ENCODE measurements around the gene PCDHA4.

Gene PCDHA4

DNA sequence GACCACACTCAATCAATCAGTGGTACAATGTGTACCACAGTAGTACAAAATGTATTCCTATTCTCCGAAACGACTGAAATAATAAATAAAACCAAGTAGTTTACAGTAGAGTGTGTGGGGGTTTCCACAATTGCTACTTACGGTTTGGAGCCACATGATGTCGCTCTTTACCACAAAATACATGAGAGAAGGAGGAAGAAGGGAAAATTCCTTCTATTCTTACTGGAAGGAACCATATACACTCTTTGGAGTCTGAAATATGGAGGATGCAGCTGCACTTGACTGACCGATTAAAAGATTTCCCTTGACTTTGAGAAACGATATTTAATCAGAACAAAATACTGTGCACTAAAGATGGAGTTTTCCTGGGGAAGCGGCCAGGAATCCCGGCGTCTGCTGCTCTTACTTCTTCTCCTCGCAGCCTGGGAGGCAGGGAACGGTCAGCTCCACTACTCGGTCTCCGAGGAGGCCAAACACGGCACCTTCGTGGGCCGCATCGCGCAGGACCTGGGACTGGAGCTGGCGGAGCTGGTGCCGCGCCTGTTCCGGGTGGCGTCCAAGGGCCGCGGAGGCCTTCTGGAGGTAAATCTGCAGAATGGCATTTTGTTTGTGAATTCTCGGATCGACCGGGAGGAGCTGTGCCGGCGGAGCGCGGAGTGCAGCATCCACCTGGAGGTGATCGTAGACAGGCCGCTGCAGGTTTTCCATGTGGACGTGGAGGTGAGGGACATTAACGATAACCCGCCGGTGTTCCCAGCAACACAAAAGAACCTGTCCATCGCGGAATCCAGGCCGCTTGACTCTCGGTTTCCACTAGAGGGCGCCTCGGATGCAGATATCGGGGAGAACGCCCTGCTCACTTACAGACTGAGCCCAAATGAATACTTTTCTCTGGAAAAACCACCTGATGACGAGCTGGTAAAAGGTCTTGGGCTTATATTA is at the start of gene PCDHA4:
PCDHA4 (plus strand) TSS at position 235 of the 942 bp plus-strand sequence.
- TF ChIP-seq GATA3 (IDR thresholded peaks at IDR 0.05; ENCODE audit: low read depth, low read length) = no peak
- no peak for TF ChIP-seq GATA2 (IDR thresholded peaks at IDR 0.05; ENCODE audit: low read depth, low read length)

DNA sequence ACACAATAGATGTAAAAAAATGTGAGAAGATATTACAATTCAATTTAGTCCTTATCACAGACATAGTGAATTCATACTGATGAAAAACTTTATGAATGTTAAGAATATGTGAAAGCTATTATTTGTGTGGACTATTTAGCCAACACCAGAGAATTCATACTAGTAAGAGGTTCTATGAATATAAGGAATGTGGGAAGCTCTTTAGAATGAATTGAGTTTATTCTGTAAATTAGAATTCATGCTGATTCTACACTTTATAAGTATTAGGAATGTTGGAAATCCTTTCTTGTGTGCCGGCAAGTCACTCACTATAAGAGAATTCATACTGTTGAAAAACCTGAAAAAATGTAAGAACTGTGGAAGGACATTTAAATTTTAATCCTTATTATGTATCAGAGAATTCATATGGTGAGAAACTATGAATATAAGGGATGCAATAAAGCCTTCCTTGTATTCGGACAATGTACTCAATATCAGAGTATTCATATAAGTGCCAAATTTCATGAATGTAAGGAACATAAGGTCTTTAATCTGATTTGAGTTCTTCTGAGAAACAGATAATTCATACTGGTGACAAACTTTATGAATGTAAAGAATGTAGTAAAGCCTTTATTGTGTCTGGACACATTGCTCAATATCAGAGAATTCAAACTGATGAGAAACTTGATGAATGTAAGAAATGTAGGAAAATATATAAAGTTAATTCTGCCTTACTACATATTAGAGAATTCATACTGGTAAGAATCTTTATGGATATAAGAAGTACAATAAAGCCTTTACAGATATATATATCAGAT is 42.5 kb upstream of the PCDHA4 start:
- TF ChIP-seq GATA3 (IDR thresholded peaks at IDR 0.05; ENCODE audit: low read depth, low read length) (no peak), GATA2 (IDR thresholded peaks at IDR 0.05; ENCODE audit: low read depth, low read length) (no peak)

DNA sequence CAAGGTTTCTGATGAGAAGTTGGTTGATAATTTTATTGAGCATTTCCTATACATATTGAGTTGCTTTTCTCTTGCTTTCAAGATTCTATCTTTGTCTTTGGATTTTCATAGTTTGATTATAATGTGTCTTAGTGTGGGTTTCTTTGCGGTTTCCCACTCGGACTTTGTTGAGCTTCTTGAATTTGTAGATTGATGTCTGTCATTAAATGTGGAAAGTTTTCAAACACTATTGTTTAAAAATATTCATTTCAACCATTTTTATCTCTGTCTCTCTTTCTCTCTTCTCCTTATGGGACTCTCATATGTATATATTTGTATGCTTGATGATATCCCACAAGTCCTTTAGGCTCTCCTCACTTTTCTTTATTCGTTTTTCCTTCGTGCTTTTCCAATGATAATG is 39.4 kb upstream of the PCDHA4 start:
- TF ChIP-seq GATA2 (IDR thresholded peaks at IDR 0.05; ENCODE audit: low read depth, low read length) (no peak), GATA3 (IDR thresholded peaks at IDR 0.05; ENCODE audit: low read depth, low read length) (no peak)

DNA sequence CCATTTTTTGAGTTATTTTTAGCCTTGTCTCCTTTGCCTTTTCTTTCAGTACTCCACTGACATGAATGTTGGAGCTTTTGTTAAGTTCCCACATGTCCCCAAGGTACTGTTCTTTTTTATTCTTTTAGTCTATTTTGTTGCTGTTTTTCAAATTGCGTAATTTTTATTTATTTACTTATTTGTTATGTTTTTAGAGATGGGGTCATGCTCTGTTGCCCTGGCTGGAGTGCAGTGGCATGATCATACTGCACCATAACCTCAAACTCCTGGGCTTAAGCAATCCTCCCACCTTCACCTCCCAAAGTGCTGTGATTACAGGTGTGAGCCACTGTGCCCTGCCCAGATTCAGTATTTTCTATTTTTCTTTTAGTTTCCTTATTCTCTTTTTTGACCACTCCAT is 26.4 kb upstream of the PCDHA4 start:
- no peak for TF ChIP-seq GATA3 (IDR thresholded peaks at IDR 0.05; ENCODE audit: low read depth, low read length)
- no peak for TF ChIP-seq GATA2 (IDR thresholded peaks at IDR 0.05; ENCODE audit: low read depth, low read length)

DNA sequence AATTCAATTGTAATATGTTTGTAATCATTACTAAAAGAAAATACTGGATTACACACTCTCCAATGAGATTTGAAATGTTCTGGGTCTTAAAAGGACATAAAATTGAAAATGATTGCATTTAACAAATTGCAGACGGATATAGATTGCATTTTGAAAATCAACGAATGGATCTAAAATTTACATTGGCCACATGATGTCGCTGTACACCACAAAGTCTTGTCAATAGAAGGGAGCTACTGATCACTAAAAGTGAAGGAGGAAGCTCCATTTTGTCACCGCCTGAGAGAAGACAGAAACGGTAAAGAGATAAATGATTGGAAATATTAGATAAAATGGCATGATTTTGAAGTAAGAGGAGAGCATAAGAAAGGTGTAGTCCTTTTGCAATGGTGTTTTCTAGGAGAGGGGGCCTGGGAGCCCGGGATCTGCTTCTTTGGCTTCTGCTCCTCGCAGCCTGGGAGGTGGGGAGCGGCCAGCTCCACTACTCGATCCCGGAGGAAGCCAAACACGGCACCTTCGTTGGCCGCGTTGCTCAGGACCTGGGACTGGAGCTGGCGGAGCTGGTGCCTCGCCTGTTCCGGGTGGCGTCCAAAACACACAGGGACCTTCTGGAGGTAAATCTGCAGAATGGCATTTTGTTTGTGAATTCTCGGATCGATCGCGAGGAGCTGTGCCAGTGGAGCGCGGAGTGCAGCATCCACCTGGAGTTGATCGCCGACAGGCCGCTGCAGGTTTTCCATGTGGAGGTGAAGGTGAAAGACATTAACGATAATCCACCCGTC is 20.8 kb upstream of the PCDHA4 start, which contains the start of gene PCDHA1:
PCDHA1 (plus strand) TSS at position 236 of the 782 bp plus-strand sequence.
- no peak for TF ChIP-seq GATA3 (IDR thresholded peaks at IDR 0.05; ENCODE audit: low read depth, low read length)
- TF ChIP-seq GATA2 (IDR thresholded peaks at IDR 0.05; ENCODE audit: low read depth, low read length) = no peak

DNA sequence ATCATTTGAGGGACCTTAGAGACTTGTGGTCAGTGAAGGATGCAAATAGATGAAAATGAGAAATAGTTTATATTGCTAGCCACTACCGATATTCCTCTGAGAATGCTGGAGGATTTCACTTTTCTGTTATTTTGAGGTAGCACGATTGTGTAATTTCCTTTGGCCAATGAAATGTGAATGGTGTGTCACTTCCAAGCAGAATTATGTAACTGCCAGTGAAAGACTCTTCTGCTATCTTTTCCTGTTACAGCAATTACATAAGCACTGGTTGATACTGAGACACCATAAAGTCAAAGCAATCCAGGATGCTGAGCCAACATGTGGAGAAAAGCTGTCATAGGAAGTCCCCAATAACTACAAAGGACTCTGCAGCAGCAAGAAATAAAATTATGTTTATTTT is 15.8 kb upstream of the PCDHA4 start:
- TF ChIP-seq GATA2 (IDR thresholded peaks at IDR 0.05; ENCODE audit: low read depth, low read length) = no peak
- no peak for TF ChIP-seq GATA3 (IDR thresholded peaks at IDR 0.05; ENCODE audit: low read depth, low read length)

DNA sequence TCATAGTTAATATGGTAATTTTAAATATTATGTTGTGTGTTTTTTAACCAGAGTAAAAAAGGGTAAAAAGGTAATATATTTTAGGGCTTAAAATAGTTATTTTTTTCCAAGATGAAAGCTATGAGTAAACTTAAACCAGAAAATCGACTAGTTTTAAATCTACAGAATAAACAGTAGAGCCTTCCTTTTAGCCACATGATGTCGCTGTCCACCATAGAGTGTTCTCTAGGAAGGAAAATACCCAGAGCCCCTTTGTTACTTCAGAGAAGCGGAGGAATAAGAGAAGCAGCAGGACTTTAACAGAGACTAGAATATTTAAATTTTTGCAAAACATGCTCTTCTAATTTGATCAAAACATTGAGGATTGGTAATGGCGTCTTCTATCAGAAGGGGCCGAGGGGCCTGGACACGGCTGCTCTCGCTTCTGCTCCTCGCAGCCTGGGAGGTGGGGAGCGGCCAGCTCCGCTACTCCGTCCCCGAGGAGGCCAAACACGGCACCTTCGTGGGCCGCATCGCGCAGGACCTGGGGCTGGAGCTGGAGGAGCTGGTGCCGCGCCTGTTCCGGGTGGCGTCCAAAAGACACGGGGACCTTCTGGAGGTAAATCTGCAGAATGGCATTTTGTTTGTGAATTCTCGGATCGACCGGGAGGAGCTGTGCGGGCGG is 12.1 kb upstream of the PCDHA4 start, which contains the start of gene PCDHA2:
PCDHA2 (plus strand) TSS at position 258 of the 664 bp plus-strand sequence.
- TF ChIP-seq GATA3 (IDR thresholded peaks at IDR 0.05; ENCODE audit: low read depth, low read length) (no peak), GATA2 (IDR thresholded peaks at IDR 0.05; ENCODE audit: low read depth, low read length) (no peak)

DNA sequence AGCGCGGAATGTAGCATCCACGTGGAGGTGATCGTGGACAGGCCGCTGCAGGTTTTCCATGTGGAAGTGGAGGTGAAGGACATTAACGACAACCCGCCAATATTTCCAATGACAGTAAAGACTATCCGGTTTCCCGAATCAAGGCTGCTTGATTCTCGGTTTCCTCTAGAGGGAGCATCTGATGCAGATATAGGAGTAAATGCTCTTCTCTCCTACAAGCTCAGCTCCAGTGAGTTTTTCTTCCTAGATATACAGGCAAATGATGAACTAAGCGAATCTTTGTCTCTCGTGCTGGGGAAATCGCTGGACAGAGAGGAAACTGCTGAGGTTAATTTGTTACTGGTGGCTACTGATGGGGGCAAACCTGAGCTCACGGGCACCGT is 11.6 kb upstream of the PCDHA4 start:
- TF ChIP-seq GATA3 (IDR thresholded peaks at IDR 0.05; ENCODE audit: low read depth, low read length) (no peak), GATA2 (IDR thresholded peaks at IDR 0.05; ENCODE audit: low read depth, low read length) (no peak)

DNA sequence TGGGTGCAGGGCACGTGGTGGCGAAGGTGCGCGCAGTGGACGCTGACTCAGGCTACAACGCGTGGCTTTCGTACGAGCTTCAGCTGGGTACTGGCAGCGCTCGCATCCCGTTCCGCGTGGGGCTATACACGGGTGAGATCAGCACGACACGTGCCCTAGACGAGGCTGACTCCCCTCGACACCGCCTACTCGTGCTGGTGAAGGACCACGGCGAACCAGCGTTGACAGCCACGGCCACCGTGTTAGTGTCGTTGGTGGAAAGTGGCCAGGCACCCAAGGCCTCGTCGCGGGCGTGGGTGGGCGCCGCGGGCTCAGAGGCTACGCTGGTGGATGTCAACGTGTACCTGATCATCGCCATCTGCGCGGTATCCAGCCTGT is 10.2 kb upstream of the PCDHA4 start:
- TF ChIP-seq GATA3 (IDR thresholded peaks at IDR 0.05; ENCODE audit: low read depth, low read length) (no peak), GATA2 (IDR thresholded peaks at IDR 0.05; ENCODE audit: low read depth, low read length) (no peak)

DNA sequence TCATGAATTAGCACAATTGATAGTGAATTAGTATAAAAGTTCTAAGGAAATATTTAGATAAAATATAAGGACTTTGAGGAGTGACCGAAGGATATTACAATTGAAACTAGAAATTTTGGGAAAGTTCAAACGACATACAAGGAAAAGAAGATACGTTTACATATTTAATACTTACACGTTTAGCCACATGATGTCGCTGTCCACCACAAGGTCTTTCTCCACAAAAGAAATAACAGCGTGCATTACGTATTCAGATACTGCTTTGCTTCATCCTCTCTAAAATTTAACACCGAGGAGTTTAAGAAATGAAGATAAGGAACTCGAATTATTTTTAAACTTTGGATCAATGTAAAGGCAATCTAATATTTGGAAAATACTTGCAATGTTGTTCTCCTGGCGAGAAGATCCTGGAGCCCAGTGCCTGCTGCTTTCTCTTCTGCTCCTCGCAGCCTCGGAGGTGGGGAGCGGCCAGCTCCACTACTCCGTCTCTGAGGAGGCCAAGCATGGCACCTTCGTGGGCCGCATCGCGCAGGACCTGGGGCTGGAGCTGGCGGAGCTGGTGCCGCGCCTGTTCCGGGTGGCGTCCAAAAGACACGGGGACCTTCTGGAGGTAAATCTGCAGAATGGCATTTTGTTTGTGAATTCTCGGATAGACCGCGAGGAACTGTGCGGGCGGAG is 5.9 kb upstream of the PCDHA4 start, which contains the start of gene PCDHA3:
PCDHA3 (plus strand) TSS at position 242 of the 678 bp plus-strand sequence.
- TF ChIP-seq GATA2 (IDR thresholded peaks at IDR 0.05; ENCODE audit: low read depth, low read length) (no peak), GATA3 (IDR thresholded peaks at IDR 0.05; ENCODE audit: low read depth, low read length) (no peak)

DNA sequence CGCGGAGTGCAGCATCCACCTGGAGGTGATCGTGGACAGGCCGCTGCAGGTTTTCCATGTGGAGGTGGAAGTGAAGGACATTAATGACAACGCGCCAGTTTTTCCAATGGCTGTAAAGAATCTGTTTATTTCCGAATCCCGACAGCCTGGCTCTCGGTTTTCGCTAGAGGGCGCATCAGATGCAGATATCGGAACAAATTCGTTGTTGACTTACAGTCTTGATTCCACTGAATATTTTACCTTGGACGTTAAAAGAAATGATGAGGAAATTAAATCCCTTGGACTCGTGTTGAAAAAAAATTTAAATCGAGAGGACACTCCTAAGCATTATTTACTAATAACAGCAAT is 5.4 kb upstream of the PCDHA4 start:
- no peak for TF ChIP-seq GATA3 (IDR thresholded peaks at IDR 0.05; ENCODE audit: low read depth, low read length)
- TF ChIP-seq GATA2 (IDR thresholded peaks at IDR 0.05; ENCODE audit: low read depth, low read length) = no peak

DNA sequence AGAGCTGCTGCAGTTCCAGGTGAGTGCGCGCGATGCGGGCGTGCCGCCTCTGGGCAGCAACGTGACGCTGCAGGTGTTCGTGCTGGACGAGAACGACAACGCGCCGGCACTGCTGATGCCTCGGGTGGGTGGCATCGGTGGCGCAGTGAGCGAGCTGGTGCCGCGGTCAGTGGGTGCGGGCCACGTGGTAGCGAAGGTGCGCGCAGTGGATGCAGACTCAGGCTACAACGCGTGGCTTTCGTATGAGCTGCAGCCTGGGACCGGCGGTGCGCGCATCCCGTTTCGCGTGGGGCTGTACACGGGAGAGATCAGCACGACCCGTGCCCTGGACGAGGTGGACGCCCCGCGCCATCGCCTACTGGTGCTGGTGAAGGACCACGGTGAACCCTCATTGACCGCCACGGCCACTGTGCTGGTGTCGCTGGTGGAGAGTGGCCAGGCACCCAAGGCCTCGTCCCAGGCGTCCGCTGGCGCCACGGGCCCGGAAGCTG is 4.0 kb upstream of the PCDHA4 start:
- no peak for TF ChIP-seq GATA3 (IDR thresholded peaks at IDR 0.05; ENCODE audit: low read depth, low read length)

DNA sequence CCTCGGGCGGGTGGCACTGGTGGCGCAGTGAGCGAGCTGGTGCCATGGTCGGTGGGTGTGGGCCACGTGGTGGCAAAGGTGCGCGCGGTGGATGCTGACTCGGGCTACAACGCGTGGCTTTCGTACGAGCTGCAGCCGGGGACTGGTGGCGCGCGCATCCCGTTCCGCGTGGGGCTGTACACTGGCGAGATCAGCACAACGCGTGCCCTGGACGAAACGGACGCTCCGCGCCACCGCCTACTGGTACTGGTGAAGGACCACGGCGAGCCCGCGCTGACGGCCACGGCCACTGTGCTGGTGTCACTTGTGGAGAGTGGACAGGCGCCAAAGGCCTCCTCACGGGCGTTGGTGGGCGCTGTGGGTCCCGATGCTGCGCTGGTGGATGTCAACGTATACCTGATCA is 2.0 kb downstream of the PCDHA4 start:
- TF ChIP-seq GATA2 (IDR thresholded peaks at IDR 0.05; ENCODE audit: low read depth, low read length) (no peak), GATA3 (IDR thresholded peaks at IDR 0.05; ENCODE audit: low read depth, low read length) (no peak)

Data from SH-SY5Y (cell line).